ENCODE measurements around the gene NAXD.
"Not testable (repeated sequence)": the region's sequence is repeated elsewhere in the genome, so short reads cannot be mapped to it uniquely, and the experiment has no call there.

Gene NAXD

DNA sequence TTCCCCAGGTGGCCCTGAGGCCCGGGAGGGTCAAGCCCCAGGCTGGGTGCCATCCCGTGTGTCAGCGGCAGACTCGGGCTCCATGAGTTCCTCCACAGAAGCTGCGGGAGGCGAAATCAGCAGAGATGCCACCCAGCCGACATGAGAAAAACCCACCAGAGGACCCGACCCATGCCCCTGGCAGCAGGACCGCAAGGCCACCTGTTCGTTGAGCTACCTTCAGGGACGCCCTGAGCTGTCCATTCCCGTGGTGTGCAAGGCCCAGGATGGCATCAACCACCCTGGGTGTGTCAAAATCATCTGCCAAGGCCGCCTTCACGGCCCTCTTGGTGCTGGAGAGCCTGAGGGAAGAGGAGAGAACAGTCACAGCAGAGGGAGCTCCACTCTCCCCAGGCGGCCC, 30.4 kb downstream of the NAXD start:
- no peak for FAIRE-seq

DNA sequence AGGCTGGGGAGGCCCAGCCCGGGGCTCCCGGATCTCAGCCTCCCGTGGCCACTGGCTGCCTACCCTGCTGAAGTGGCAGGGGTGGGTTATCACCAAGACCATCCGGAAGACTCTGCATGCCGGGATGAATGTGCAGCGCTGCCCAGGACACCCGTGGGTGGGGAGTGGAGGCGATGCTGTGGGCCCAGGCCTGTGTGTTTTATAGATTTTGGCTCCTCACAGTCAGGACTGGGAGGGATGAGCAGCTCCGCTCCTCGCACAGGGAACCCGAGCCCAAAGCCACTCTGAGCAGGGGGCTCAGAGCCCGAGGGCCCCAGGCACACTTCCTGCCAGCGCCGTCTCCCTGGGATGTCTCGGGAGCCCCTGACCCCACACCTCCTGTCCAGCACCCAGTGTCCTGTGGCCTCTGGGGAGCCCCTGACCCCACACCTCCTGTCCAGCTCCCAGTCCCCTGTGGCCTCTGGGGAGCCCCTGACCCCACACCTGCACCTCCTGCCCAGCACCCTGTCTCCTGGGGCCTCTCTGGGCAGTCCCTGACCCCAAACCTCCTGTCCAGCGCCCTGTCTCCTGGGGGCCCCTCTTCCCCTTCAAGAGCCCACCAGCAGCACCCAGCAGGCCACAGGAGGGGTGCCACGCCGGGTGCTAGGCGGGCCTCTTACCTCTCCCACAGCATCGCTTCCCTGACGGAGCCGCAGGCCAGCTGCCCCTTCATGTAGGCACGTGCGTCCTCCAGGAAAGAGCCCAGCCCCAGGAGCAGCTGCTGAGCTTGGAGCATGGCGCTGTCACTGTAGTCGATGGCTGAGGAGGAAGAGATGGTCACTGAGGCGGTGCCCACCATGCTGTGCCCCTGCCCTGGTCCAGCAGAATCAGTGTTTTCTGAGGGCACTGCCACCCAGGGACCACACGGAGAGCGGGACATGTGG, 31.4 kb downstream of the NAXD start:
- no peak for FAIRE-seq

DNA sequence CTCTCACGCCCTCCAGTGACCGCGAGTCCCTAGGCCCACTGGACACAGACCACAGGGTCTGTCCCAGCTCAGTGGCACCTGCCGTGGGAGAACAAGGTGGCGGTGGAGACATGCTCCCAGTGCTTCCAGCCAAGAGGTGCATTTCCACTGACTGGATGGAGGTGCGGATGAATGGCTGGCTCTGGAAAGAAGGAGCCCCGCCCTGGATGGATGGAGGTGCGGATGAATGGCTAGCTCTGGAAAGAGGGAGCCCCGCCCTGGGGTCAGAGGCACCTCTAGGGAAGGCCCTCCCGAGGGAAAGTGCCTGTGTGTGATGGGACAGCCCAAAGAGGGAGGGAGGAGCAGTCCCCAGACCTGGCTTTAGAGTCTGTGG, 32.0 kb downstream of the NAXD start:
- no peak for FAIRE-seq

DNA sequence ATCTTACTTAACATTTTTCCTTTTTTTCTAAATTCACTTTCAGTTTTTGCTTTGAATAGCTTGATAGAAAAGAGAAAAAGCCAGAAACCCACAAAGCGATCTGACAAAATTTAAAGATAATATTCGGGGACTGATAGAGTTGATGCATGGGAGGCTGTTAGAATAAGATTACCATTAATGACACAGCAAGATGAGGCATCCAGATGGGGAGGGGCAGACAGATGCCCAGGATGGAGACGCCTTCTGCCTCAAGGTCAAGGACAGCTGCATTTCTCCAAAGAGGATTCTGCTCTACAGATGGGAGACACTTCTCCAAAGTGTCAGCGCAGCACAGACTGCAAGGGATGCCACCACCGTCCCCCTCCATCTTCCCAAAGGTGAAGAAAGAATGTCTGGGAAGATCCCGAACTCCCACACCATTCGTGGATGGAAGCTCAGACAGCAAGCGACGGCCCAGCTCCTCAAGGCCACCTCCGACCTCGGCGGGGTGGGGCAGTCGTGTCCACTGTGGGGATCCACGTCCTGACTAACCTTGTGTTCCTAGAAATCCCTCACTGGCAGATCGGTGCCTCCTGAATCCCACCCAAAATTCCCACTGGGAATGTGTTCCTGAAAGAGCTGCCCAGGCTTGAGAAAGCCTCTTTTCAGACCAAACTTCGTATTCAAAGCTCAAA, 32.9 kb downstream of the NAXD start:
- no peak for FAIRE-seq

GRCh38 chr13:110648848-110649421, 33.6 kb downstream of the NAXD start:
- FAIRE-seq: no peak

GRCh38 chr13:110649551-110649950, 34.2 kb downstream of the NAXD start:
- no peak for FAIRE-seq

DNA sequence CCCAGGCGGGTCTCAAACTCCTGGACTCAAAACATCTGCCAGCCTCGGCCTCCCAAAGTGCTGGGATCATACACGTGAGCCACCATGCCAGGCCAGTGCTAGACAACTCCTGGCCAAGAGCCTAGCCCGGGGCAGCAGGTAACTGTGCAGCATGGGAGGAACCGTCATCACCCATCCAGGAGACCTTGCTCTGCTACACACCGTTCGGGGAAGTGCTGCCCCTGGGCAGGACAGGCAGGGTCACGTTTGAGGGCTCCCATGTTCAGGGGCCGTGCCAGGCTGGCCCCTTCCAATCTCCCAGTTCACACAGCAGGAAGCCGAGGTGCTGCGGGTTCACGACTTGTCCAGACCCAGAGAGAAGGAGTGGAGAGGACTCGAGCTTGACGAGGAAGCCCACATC, 35.1 kb downstream of the NAXD start:
- no peak for FAIRE-seq

DNA sequence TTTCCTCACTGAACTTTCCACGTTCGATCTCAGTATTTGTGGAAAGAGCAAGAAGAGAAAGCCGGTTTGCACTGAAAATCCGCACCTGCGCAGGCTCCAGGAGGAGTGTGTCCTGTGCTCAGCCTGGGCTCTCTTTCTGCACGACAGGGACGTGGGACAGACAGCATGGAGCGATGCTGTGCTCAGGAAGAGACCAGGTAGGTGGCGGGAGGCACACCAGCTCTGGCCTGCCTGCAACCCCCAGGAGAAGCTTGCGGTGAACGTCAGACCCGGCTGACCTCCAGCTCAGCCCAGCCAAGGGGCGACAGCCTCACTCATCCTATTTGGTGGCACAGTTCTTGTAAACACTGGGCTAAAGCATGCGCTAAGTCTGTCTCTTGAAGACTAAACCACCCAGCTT, 35.9 kb downstream of the NAXD start:
- FAIRE-seq: no peak

DNA sequence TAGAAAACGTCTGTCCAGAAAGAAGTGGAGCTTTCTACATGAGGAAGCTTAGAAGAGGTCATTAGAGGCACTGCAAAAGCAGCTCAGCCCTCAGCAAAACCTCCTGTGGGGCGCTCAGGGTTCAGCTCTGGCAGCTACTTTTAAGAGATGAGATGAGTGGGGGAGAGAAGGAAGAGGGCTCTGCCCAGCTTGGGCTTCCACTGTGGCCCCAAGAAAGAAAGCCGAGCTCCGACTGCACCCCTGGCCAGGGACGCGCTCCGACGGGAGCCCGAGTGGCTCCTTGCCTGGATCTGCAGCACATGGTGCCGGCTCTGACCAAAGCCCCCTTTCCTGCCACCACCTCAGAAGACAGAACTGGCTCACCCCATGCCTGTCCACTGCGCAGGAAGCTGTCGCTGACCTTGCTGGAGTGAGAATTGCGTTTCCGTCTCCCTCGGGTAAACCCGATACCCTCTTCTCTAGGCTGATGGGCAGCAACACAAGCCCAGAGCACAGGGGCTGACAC, 36.4 kb downstream of the NAXD start:
- FAIRE-seq: no peak

- FAIRE-seq: no peak
Measured at GRCh38 chr13:110652231-110652730, 36.9 kb downstream of the NAXD start.

DNA sequence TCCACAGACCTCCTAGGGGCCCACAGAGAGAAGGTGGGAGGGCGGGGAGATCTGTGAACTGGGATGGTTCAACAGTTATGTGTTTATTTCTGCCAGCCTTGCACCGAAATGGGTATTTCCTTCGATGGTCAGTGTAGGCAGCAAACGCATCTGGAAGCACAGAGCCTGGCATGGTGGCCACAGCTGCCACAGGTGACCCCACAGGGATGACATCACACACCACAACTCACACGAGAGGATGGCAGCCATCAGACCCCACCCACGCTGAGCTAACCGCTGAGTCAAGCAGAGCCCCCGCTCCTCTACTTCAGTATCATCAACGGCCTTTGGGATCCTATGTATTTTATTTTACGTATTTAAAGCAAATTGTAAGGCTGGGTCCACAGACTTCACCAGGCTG, 37.4 kb downstream of the NAXD start:
- no peak for FAIRE-seq

GRCh38 chr13:110653271-110653670, 37.9 kb downstream of the NAXD start:
- no peak for FAIRE-seq

- no peak for FAIRE-seq
Measured at GRCh38 chr13:110653851-110654250, 38.5 kb downstream of the NAXD start.

DNA sequence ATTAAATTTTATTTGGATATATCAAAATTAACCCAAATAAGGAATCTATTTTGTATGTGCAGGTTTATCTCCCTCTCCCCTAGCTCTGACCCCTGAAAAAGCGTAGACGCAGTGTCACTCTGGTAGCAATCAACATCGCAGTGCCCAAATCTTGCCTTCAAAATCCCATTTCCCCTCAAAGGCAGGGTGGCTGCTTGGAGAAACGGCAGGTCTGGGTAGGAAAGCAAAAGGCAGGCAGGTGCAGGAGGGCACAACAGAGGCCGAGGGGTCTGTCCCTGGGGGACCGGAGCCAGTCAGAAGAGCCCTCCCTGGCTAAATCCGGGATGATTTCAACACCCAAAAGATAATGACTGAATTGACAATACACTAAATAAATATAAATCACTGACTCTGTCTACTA, 41.9 kb downstream of the NAXD start:
- FAIRE-seq: no peak

DNA sequence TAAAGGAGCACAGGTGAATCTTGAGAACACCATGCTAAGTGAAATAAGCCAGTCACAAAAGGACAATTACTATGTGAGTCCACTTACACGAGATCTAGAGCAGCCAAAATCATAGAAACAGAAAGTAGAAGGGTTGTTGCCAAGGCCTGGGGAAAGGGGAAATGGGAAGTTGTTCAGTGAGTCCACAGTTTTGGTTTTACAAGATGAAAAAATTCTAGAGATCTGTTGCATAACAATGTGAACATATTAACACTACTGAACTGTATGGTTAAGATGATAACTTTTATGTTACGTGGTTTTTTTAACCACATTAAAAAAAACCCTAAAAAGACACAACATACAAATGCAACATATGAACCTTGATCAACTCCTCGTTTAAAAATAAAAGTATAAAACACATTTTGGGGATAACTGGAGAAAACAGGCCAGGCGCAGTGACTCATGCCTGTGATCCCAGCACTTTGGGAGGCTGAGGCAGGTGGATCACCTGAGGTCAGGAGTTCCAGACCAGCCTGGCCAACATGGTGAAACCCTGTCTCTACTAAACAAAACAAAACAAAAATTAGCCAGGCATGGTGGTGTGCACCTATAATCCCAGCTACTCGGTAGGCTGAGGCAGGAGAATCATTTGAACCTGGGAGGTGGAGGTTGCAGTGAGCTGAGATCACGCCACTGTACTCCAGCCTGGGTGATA, 43.0 kb downstream of the NAXD start:
- FAIRE-seq: not testable (repeated sequence)

DNA sequence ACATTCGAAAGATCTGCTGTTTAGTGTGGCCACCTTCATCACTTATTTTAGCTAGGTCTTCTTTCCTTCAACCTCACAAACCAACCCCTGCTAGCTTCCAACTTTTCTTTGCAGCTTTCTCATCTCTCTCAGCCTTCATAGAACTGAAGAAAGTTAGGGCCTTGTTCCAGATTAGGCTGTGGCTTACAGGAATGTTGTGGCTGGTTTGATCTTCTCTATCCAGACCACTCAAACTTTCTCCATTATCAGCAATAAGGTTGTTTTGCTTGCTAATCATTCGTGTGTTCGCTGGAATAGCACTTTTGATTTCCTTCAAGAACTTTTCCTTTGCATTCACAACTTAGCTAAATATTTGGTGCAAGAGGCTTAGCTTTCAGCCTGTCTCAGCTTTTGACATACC, 45.9 kb downstream of the NAXD start:
- no peak for FAIRE-seq

GRCh38 chr13:110662091-110662490, 46.7 kb downstream of the NAXD start:
- no peak for FAIRE-seq

- no peak for FAIRE-seq
Measured at GRCh38 chr13:110662777-110663443, 47.6 kb downstream of the NAXD start.

- no peak for FAIRE-seq
Measured at GRCh38 chr13:110663491-110663890, 48.1 kb downstream of the NAXD start.

GRCh38 chr13:110664041-110664440, 48.7 kb downstream of the NAXD start:
- FAIRE-seq: no peak

DNA sequence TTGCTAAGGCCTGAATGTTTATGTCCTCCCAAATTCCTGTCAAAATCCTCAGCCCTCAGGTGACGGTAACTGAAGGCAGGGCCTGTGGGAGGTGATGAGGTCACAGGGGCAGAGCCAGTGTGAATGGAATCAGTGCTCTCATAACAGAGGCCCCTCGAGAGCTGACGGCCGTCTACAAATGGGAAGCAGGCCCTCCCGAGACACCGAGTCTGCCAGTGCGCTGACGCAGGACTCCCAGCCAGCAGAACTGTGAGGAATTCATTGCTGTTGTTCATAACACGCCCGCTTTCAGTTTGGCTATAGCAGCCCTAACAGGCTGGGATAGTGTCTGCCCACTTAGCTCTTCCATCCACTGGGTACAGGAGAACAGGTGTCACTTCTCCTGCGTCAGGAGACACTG, 49.3 kb downstream of the NAXD start:
- FAIRE-seq: no peak

GRCh38 chr13:110665491-110666254, 50.3 kb downstream of the NAXD start:
- FAIRE-seq: no peak
